Endothelial cell of umbilical vein (primary cell): ENCODE measurements around the gene THBD. TPM values are rescaled to one million over a fixed set of nuclear protein-coding genes. Genes with fewer than 3 reads are reported as not detected.

Experiments used
- BruUV-seq: library from RNA; stranded (reverse); fragments of 400-500 nt; replicated peaks from 2 replicates; lab custom pipeline; 2021; lab: Mats Ljungman, UMichigan
- CTCF ChIA-PET: fragments of 300-600, 350-600 bp; sonication (Branson Sonifier 250); formaldehyde crosslinking; loops from one replicate; lab custom pipeline; 2021; ENCODE audit warnings: antibody characterized with exemption, inconsistent platforms; lab: Charles Lee
- POLR2A ChIA-PET: fragments of 300-600, 350-600 bp; sonication (Branson Sonifier 250); formaldehyde crosslinking; loops from one replicate; lab custom pipeline; 2021; ENCODE audit warnings: antibody characterized with exemption, inconsistent platforms; lab: Charles Lee
- DNase-seq: peaks from one replicate; pipeline ENCODE4 v3.0.0-alpha.2; 2011; ENCODE audit warnings: low read depth, low spot score
- FAIRE-seq: peaks from 2 replicates; lab custom pipeline; 2011; peaks lifted over from hg19 to GRCh38; lab: Jason Lieb, UNC
- H2AFZ ChIP-seq: 2 replicates; pipeline ENCODE4 v1.6.0; 2012; ENCODE audit warnings: low read depth, low read length, control low read depth, inconsistent platforms
- H3K27ac ChIP-seq: 2 replicates; pipeline ENCODE4 v1.5.1; 2011; ENCODE audit warnings: low read depth, mild to moderate bottlenecking, control low read depth, low read length, moderate library complexity; ENCODE audit not compliant: insufficient read depth
- H3K27me3 ChIP-seq, 2 experiments: 2 replicates each; pipeline versions ENCODE4 v1.6.0 to v1.6.1; 2011; ENCODE audit warnings: low read length in 2 of 2, mixed read lengths in 1 of 2; ENCODE audit not compliant: control insufficient read depth in 2 of 2, insufficient read depth in 2 of 2
- H3K36me3 ChIP-seq, 2 experiments: 2 replicates in 1 of 2; 3 replicates in 1 of 2; pipeline ENCODE4 v1.5.1; 2011; ENCODE audit warnings: low read length in 2 of 2, mild to moderate bottlenecking in 1 of 2, moderate library complexity in 1 of 2; ENCODE audit not compliant: control insufficient read depth in 2 of 2, insufficient read depth in 2 of 2; ENCODE audit errors: extremely low read depth in 1 of 2
- H3K4me1 ChIP-seq: 3 replicates; pipeline ENCODE4 v1.5.1; 2011; ENCODE audit warnings: mild to moderate bottlenecking, low read length; ENCODE audit not compliant: control insufficient read depth, insufficient read depth; ENCODE audit errors: extremely low read depth
- H3K4me2 ChIP-seq: 2 replicates; pipeline ENCODE4 v1.6.1; 2011; ENCODE audit warnings: low read length, control low read depth, mixed read lengths; ENCODE audit not compliant: insufficient read depth
- H3K4me3 ChIP-seq, 3 experiments: fragments of 200-600 bp in 1 of 3; sonication (generic), shearing (Covaris generic) in 1 of 3; replicated peaks in 1 of 3; 2 replicates each; pipeline ENCODE4 v1.5.1; 2011 to 2016; ENCODE audit warnings: control low read depth in 3 of 3, low read length in 3 of 3, mild to moderate bottlenecking in 2 of 3, inconsistent platforms in 1 of 3, low read depth in 1 of 3, moderate library complexity in 1 of 3; ENCODE audit not compliant: insufficient read depth in 1 of 3
- H3K79me2 ChIP-seq: 2 replicates; pipeline ENCODE4 v1.6.0; 2012; ENCODE audit warnings: low read length, inconsistent platforms; ENCODE audit not compliant: control insufficient read depth, insufficient read depth
- H3K9ac ChIP-seq: replicated peaks from 2 replicates; pipeline ENCODE3; 2011; ENCODE audit warnings: low read length, control low read depth; ENCODE audit not compliant: insufficient read depth; ENCODE audit errors: extremely low read depth
- H3K9me1 ChIP-seq: replicated peaks from 3 replicates; pipeline ENCODE4 v1.6.0; 2011; ENCODE audit warnings: mild to moderate bottlenecking, low read length; ENCODE audit not compliant: control insufficient read depth, insufficient read depth; ENCODE audit errors: extremely low read depth
- H3K9me3 ChIP-seq: replicated peaks from 2 replicates; pipeline ENCODE4 v1.5.1; 2012; ENCODE audit warnings: low read length, inconsistent platforms; ENCODE audit not compliant: control insufficient read depth, insufficient read depth
- H4K20me1 ChIP-seq: replicated peaks from 2 replicates; pipeline ENCODE3; 2011; ENCODE audit warnings: mild to moderate bottlenecking, low read length; ENCODE audit not compliant: control insufficient read depth, insufficient read depth; ENCODE audit errors: extremely low read depth
- EZH2 ChIP-seq: IDR thresholded peaks from 2 replicates; pipeline ENCODE4 v1.6.1; 2012; ENCODE audit warnings: borderline replicate concordance, low read depth, mild to moderate bottlenecking, moderate library complexity, low read length, inconsistent platforms; ENCODE audit not compliant: severe bottlenecking
- FOS ChIP-seq: IDR thresholded peaks from 2 replicates; pipeline ENCODE4 v1.6.1; 2011; ENCODE audit warnings: mild to moderate bottlenecking, low read length, moderate library complexity, borderline replicate concordance; ENCODE audit not compliant: insufficient read depth
- GATA2 ChIP-seq: IDR thresholded peaks from 2 replicates; pipeline ENCODE4 v1.7.0; 2011; ENCODE audit warnings: low read depth, mild to moderate bottlenecking, moderate library complexity, mixed read lengths, low read length; ENCODE audit not compliant: insufficient read length, insufficient read depth
- JUN ChIP-seq: IDR thresholded peaks from 2 replicates; pipeline ENCODE4 v1.6.1; 2011; ENCODE audit warnings: borderline replicate concordance, low read depth; ENCODE audit not compliant: insufficient read length, insufficient read depth
- MAX ChIP-seq: IDR thresholded peaks from 2 replicates; pipeline ENCODE4 v1.6.1; 2011; ENCODE audit not compliant: insufficient read depth, insufficient read length
- MYC ChIP-seq: IDR thresholded peaks from one replicate; pipeline ENCODE4 v1.6.1; 2011; ENCODE audit warnings: mild to moderate bottlenecking, low read depth, low read length
- POLR2A ChIP-seq: IDR thresholded peaks from 2 replicates; pipeline ENCODE4 v1.6.1; 2012; ENCODE audit warnings: low read depth, mild to moderate bottlenecking, control low read depth, low read length
- POLR2AphosphoS5 ChIP-seq: IDR thresholded peaks from 2 replicates; pipeline ENCODE4 v1.6.1; 2012; ENCODE audit warnings: low read depth, mild to moderate bottlenecking, control low read depth, low read length, moderate library complexity; ENCODE audit not compliant: insufficient read depth
- dilution Hi-C: fragments of 300-500 bp; cut with MboI; formaldehyde crosslinking; loops from one replicate; pipeline ENCODE4 v1.15.0; 2019; ENCODE audit warnings: low sequenced_read_pairs; ENCODE audit not compliant: extremely low pct_ligation_motif_present
- intact Hi-C: fragments of 100-400 bp; cut with micrococcal nuclease; formaldehyde crosslinking; loops from one replicate; pipeline ENCODE4 v1.10.0; 2022
- polyA plus RNA-seq, 4 experiments: library from polyadenylated mRNA; depleted of rRNA in 3 of 4; stranded (reverse) in 3 of 4; unstranded in 1 of 4; fragments of >200 nt; gene quantifications; 2 replicates each; pipeline versions ENCODE4 v1.2.1 to v1.2.3, GENCODE V29; 2011 to 2012; ENCODE audit warnings: missing spikeins in 1 of 4
- total RNA-seq: library from RNA; stranded (reverse); gene quantifications from 2 replicates; pipeline ENCODE4 v1.2.3, GENCODE V29; 2021
- TF ChIP-seq, protein P1 (sequence below), 2 donors: IDR thresholded peaks; 1 replicate in 1 of 2; 2 replicates in 1 of 2; pipeline ENCODE4 v1.5.1; 2011; ENCODE audit warnings: low read length in 2 of 2, mild to moderate bottlenecking in 2 of 2, moderate library complexity in 2 of 2, control low read depth in 1 of 2, inconsistent platforms in 1 of 2, low read depth in 1 of 2; ENCODE audit not compliant: insufficient read depth in 1 of 2; ENCODE audit errors: extremely low read depth in 1 of 2

THBD gene
- total and polyA plus RNA-seq, 2 donors (not counting 3 experiments of a cell fraction or from before 2014, with no cell fraction given), result 17.1 to 28.0 TPM

DNA sequence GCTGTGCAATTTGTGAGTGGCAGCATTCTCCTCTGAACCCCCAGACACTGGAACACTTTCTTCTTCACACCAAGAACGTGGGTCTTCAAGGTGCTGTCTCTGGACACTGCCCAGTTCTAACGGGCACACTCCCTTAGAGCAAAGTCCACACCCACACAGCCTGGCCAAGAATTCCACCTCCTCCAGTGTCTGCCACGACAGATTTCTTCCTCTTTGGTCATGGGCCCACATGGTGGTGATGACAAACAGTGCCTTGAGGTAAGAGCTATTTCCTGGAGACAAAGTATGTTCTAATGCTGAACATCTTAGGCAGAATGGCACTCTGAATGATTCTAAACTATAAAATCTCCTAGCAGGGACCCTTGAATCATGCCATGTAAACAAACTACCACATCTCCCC is 39.8 kb downstream of the THBD start:
- ChIA-PET CTCF (interaction anchor here (1.0 kb wide), 1 partner anchor 318 kb away, joined by 3 read pairs; no protein-coding TSS in a partner anchor), POLR2A (no interaction called here)
- BruUV-seq, result no TSS peak
- TF ChIP-seq FOS (no peak), MYC (no peak), GATA2 (no peak), EZH2 (no peak), JUN (no peak), POLR2A (no peak), POLR2AphosphoS5 (no peak), MAX (no peak)
- TF ChIP-seq, protein P1, sequence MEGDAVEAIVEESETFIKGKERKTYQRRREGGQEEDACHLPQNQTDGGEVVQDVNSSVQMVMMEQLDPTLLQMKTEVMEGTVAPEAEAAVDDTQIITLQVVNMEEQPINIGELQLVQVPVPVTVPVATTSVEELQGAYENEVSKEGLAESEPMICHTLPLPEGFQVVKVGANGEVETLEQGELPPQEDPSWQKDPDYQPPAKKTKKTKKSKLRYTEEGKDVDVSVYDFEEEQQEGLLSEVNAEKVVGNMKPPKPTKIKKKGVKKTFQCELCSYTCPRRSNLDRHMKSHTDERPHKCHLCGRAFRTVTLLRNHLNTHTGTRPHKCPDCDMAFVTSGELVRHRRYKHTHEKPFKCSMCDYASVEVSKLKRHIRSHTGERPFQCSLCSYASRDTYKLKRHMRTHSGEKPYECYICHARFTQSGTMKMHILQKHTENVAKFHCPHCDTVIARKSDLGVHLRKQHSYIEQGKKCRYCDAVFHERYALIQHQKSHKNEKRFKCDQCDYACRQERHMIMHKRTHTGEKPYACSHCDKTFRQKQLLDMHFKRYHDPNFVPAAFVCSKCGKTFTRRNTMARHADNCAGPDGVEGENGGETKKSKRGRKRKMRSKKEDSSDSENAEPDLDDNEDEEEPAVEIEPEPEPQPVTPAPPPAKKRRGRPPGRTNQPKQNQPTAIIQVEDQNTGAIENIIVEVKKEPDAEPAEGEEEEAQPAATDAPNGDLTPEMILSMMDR (IDR thresholded peaks at IDR 0.05; ENCODE audit: extremely low read depth in 1 of 2, insufficient read depth in 1 of 2, low read depth in 1 of 2, low read length in 2 of 2), result no peak
- H3K9me3 ChIP-seq, result no peaks in the 10 kb centered on the region
- H4K20me1 ChIP-seq, result no peaks in the 10 kb centered on the region
- no peak overlapping the region for H3K4me2 ChIP-seq
- no peaks in the 10 kb centered on the region for H3K9me1 ChIP-seq
- H3K27me3 ChIP-seq, result peaks cover 0 to 3% of the 10 kb centered on the region in 2 experiments
- no peak overlapping the region for H2AFZ ChIP-seq
- intact Hi-C loops, result no loop called here
- dilution Hi-C loops, result no loop called here
- no peaks in the 10 kb centered on the region for H3K79me2 ChIP-seq
- no peak overlapping the region for H3K9ac ChIP-seq
- DNase-seq (no peak), FAIRE-seq (no peak)
- H3K4me3 ChIP-seq, result no peak overlapping the region
- no peak overlapping the region for H3K27ac ChIP-seq
- no peaks in the 10 kb centered on the region for H3K36me3 ChIP-seq
- H3K4me1 ChIP-seq, result no peaks in the 10 kb centered on the region
